B cell (primary cell): ENCODE measurements around the gene ARHGEF17. TPM values are rescaled to one million over a fixed set of nuclear protein-coding genes. Genes with fewer than 3 reads are reported as not detected.

Experiments
- ATAC-seq: fragments of 200-7000 bp; cut with Tn5 transposase; one replicate; pipeline ENCODE4 v1.10.0; 2021; ENCODE audit warnings: low read depth, mild to moderate bottlenecking, moderate number of reproducible peaks, moderate library complexity
- CTCF ChIA-PET: fragments of 350-600 bp; sonication (Branson Sonifier 250); formaldehyde crosslinking; loops from one replicate; lab custom pipeline; 2021; ENCODE audit warnings: antibody characterized with exemption, inconsistent platforms; lab: Charles Lee
- POLR2A ChIA-PET: fragments of 350-600 bp; sonication (Branson Sonifier 250); formaldehyde crosslinking; loops from one replicate; lab custom pipeline; 2021; ENCODE audit warnings: antibody characterized with exemption; lab: Charles Lee
- DNase-seq: peaks from one replicate; pipeline ENCODE4 v3.0.0; 2013
- H2AFZ ChIP-seq: 2 replicates; pipeline ENCODE4 v1.6.1; 2012; ENCODE audit warnings: mild to moderate bottlenecking, low read depth, low read length; ENCODE audit not compliant: insufficient read depth, poor library complexity, severe bottlenecking
- H3K27ac ChIP-seq, 2 donors: 1 replicate in 1 of 2; 2 replicates in 1 of 2; pipeline ENCODE4 v1.5.1; 2012 to 2013; ENCODE audit warnings: low read length in 2 of 2, mild to moderate bottlenecking in 2 of 2, moderate library complexity in 1 of 2
- H3K27me3 ChIP-seq, 4 experiments: fragments of 200-600 bp in 1 of 4; sonication (generic) in 1 of 4; replicated peaks in 1 of 4; 1 replicate in 2 of 4; 2 replicates in 2 of 4; pipeline versions ENCODE4 v1.6.1 to v1.7.0; 2013 to 2016; ENCODE audit warnings: low read length in 3 of 4, mild to moderate bottlenecking in 2 of 4, mixed read lengths in 1 of 4, moderate library complexity in 1 of 4; ENCODE audit not compliant: insufficient read depth in 4 of 4, control insufficient read depth in 3 of 4; ENCODE audit errors: control extremely low read depth in 1 of 4
- H3K36me3 ChIP-seq, 2 experiments: replicated peaks in 1 of 2; 1 replicate in 1 of 2; 2 replicates in 1 of 2; pipeline versions ENCODE4 v1.6.1 to v1.7.1; 2013; ENCODE audit warnings: low read length in 1 of 2; ENCODE audit not compliant: insufficient read depth in 2 of 2, control insufficient read depth in 1 of 2; ENCODE audit errors: control extremely low read depth in 1 of 2, extremely low read depth in 1 of 2
- H3K4me1 ChIP-seq, 2 donors: fragments of 200-600 bp in 1 of 2; sonication (generic) in 1 of 2; 1 replicate in 1 of 2; 2 replicates in 1 of 2; pipeline versions ENCODE4 v1.5.1 to v1.6.1; 2013 to 2017; ENCODE audit warnings: low read length in 2 of 2; ENCODE audit not compliant: control insufficient read depth in 2 of 2, insufficient read depth in 2 of 2
- H3K4me2 ChIP-seq: replicated peaks from 2 replicates; pipeline ENCODE3; 2012; ENCODE audit warnings: mild to moderate bottlenecking, low read depth, low read length; ENCODE audit not compliant: poor library complexity, severe bottlenecking
- H3K4me3 ChIP-seq, 5 experiments: fragments of 200-600 bp in 1 of 5; sonication (generic) in 1 of 5; 1 replicate in 3 of 5; 2 replicates in 2 of 5; pipeline versions ENCODE4 v1.5.1 to v1.7.0; 2011 to 2016; ENCODE audit warnings: low read length in 4 of 5, mild to moderate bottlenecking in 4 of 5, low read depth in 2 of 5, control low read depth in 1 of 5, moderate library complexity in 1 of 5; ENCODE audit not compliant: insufficient read depth in 1 of 5; ENCODE audit errors: control extremely low read depth in 1 of 5, extremely low read depth in 1 of 5
- H3K79me2 ChIP-seq: fragments of 200-600 bp; sonication (generic); one replicate; pipeline ENCODE4 v1.6.0; 2016; ENCODE audit warnings: low read length; ENCODE audit not compliant: control insufficient read depth, insufficient read depth
- H3K9ac ChIP-seq: fragments of 200-600 bp; sonication (generic); 2 replicates; pipeline ENCODE4 v1.6.1; 2017; ENCODE audit warnings: mild to moderate bottlenecking, low read length, moderate library complexity
- H3K9me3 ChIP-seq, 3 donors: one replicate each; pipeline versions ENCODE4 v1.6.1 to v1.7.1; 2013; ENCODE audit warnings: low read length in 2 of 3; ENCODE audit not compliant: control insufficient read depth in 2 of 3, insufficient read depth in 1 of 3; ENCODE audit errors: control extremely low read depth in 1 of 3
- H4K20me1 ChIP-seq: 2 replicates; pipeline ENCODE4 v1.6.0; 2012; ENCODE audit warnings: mild to moderate bottlenecking, low read length; ENCODE audit not compliant: insufficient read depth, control insufficient read depth, poor library complexity, severe bottlenecking
- H3K27ac Mint-ChIP-seq: one replicate; pipeline ENCODE4 v1.8.0; 2021; ENCODE audit warnings: mixed read lengths
- H3K27me3 Mint-ChIP-seq: one replicate; pipeline ENCODE4 v1.8.0; 2021; ENCODE audit warnings: mixed read lengths
- H3K4me1 Mint-ChIP-seq: one replicate; pipeline ENCODE4 v1.8.0; 2021; ENCODE audit warnings: mixed read lengths
- H3K4me3 Mint-ChIP-seq: one replicate; pipeline ENCODE4 v1.8.0; 2021; ENCODE audit warnings: mixed read lengths
- H3K9me3 Mint-ChIP-seq: one replicate; pipeline ENCODE4 v1.8.0; 2022; ENCODE audit warnings: mixed read lengths; ENCODE audit not compliant: insufficient read depth
- CTCF ChIP-seq: fragments of 200-600 bp; IDR thresholded peaks from one replicate; pipeline ENCODE4 v1.8.0; 2022; ENCODE audit warnings: antibody characterized with exemption, mild to moderate bottlenecking
- EZH2 ChIP-seq: IDR thresholded peaks from 2 replicates; pipeline ENCODE4 v1.6.1; 2012; ENCODE audit warnings: borderline replicate concordance, low read depth, mild to moderate bottlenecking, moderate library complexity, low read length; ENCODE audit not compliant: insufficient read depth, poor library complexity, severe bottlenecking
- WGBS: methylation state at CpG from one replicate; pipeline ENCODE4 v1.1.5; 2013; ENCODE audit warnings: missing lambda C conversion rate; ENCODE audit not compliant: insufficient coverage; 5-methylcytosine and 5-hydroxymethylcytosine counted together
- intact Hi-C: fragments of 100-400 bp; cut with micrococcal nuclease; formaldehyde crosslinking; loops from one replicate; pipeline ENCODE4 v1.10.0; 2022
- polyA plus RNA-seq: library from polyadenylated mRNA; depleted of rRNA; stranded (reverse); fragments of >200 nt; gene quantifications from 2 replicates; pipeline ENCODE4 v1.2.3, GENCODE V29; 2012
- total RNA-seq, 2 donors: library from RNA; stranded (reverse); fragments of 120-200 nt in 1 of 2; gene quantifications; 1 replicate in 1 of 2; 2 replicates in 1 of 2; pipeline versions ENCODE4 v1.2.3 to v1.2.4, GENCODE V29; 2013 to 2022

ARHGEF17 gene
- total and polyA plus RNA-seq, 2 donors (not counting 1 experiment from before 2014, with no cell fraction given) = 0.05 TPM; not detected in 1

- no peaks in the 10 kb centered on the region for H3K79me2 ChIP-seq
These were observed 14.6 kb downstream of the ARHGEF17 start for GRCh38 chr11:73322382-73323306.

More at GRCh38 chr11:73322382-73323306, 14.6 kb downstream of the ARHGEF17 start:
- POLR2A ChIA-PET = interaction anchor here (0.6 kb wide), 1 partner anchor 179 kb away, joined by 3 read pairs; no protein-coding TSS in a partner anchor
- peak; percentile 70 for DNase-seq
- peak overlapping the region; percentile 37 for H3K4me2 ChIP-seq
- 44% methylated on average over 6 of the region's 7 CpGs for WGBS
- Mint-ChIP-seq H3K27me3 (no peaks in the 10 kb centered on the region), H3K4me1 (peaks cover 23% of the 10 kb centered on the region), H3K9me3 (no peaks in the 10 kb centered on the region), H3K4me3 (no peak overlapping the region), H3K27ac (no peak overlapping the region)
- peaks cover 0 to 5% (median 0%) of the 10 kb centered on the region in 3 donors for H3K9me3 ChIP-seq
- no peak overlapping the region for H2AFZ ChIP-seq
- TF ChIP-seq CTCF (no peak), EZH2 (no peak)
- no peak overlapping the region for H3K4me3 ChIP-seq
- no peak overlapping the region for H3K27ac ChIP-seq
- no peaks in the 10 kb centered on the region for H4K20me1 ChIP-seq
- ATAC-seq = peak; percentile 65
- CTCF ChIA-PET = interaction anchor here (7.2 kb wide), 1 partner anchor 12 kb away, joined by 45 read pairs; no protein-coding TSS in a partner anchor
- H3K4me1 ChIP-seq = peaks cover 17 to 25% of the 10 kb centered on the region in 2 donors
- H3K36me3 ChIP-seq = no peaks in the 10 kb centered on the region
- peaks cover 0 to 3% (median 0%) of the 10 kb centered on the region in 4 experiments for H3K27me3 ChIP-seq
- H3K9ac ChIP-seq = no peak overlapping the region
- intact Hi-C loops = no loop called here
